Activated T-cell treated with anti-CD3 and anti-CD28 coated beads, Interleukin-2, amount 50 U/mL, for 72 hours (primary cell): ENCODE results near the gene SEMA3E. TPM values are rescaled to one million over a fixed set of nuclear protein-coding genes. Genes with fewer than 3 reads are reported as not detected.

Source experiments
- ATAC-seq, 2 donors: fragments of 150-1000 bp; cut with Tn5 transposase; replicated peaks in 1 of 2; 2 replicates each; pipeline ENCODE4 v1.10.0; 2021; ENCODE audit warnings: moderate library complexity in 2 of 2, mild to moderate bottlenecking in 1 of 2
- DNase-seq, 2 donors: peaks; one replicate each; pipeline ENCODE4 v3.0.0; 2021 to 2022; ENCODE audit warnings: mixed read lengths in 1 of 2
- H3K27ac Mint-ChIP-seq: one replicate; pipeline ENCODE4 v1.8.0; 2022; ENCODE audit warnings: mild to moderate bottlenecking, moderate library complexity, mixed read lengths
- H3K27me3 Mint-ChIP-seq: one replicate; pipeline ENCODE4 v1.8.0; 2022; ENCODE audit warnings: low read depth, mixed read lengths
- H3K36me3 Mint-ChIP-seq, 2 donors: one replicate each; pipeline ENCODE4 v1.8.0; 2022; ENCODE audit warnings: mixed read lengths in 2 of 2, mild to moderate bottlenecking in 1 of 2; ENCODE audit not compliant: insufficient read depth in 2 of 2
- H3K4me1 Mint-ChIP-seq: one replicate; pipeline ENCODE4 v1.8.0; 2022; ENCODE audit warnings: low read depth, mixed read lengths
- H3K4me3 Mint-ChIP-seq, 2 donors: one replicate each; pipeline ENCODE4 v1.8.0; 2022; ENCODE audit warnings: mild to moderate bottlenecking in 2 of 2, mixed read lengths in 2 of 2, moderate library complexity in 2 of 2
- H3K9me3 Mint-ChIP-seq, 2 donors: one replicate each; pipeline ENCODE4 v1.8.0; 2022; ENCODE audit warnings: mixed read lengths in 2 of 2
- total RNA-seq, 2 donors: library from RNA; stranded (reverse); gene quantifications; one replicate each; pipeline ENCODE4 v1.2.3, GENCODE V29; 2022

The SEMA3E gene
- total RNA-seq, 2 donors from 2014 or later, result not detected

DNA sequence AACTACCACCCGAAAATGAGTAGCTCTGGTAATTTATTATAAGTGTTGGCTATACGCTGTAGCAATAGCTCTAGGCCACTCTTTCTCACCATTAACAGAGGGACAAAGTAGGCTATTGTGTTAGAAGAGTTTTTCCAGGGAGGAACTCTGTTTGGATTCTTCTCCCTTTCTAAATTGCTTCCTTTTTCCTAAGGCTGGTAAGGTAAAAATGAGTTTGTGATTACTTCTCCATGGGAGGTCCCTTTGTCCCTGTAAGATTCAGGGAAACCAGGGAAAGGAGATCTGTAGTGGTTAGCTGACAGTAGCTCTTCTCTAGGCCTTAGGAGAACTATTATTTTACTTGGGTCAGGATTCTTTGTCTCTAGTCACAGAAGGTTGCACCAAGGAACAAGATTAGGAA, 23.2 kb upstream of the SEMA3E start:
- no peaks in the 10 kb centered on the region for H3K27me3 Mint-ChIP-seq
- peaks cover 0 to 2% of the 10 kb centered on the region in 2 donors for H3K36me3 Mint-ChIP-seq

DNA sequence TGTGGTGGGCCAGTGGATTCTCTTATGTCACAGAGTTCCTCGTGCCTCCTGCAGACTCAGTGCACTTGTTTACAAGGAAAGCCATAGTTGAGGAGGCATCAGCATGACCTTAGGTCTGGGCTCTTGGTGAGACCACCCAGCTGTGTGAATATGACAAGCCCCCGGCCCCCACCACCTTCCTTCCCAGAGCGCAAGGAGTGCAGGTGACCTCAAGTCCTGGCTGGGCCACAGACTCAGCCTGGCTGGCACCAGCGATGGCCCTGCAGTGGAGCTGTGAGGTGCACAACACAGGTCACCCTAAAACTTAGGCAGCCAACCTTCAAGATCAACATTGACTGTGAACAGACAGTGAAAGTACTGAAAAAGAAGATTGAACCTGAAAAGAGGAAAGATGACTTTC, 14.2 kb upstream of the SEMA3E start:
- Mint-ChIP-seq H3K27ac (no peak overlapping the region), H3K27me3 (no peaks in the 10 kb centered on the region), H3K36me3 (peaks cover 0 to 2% of the 10 kb centered on the region in 2 donors), H3K4me3 (no peak overlapping the region), H3K4me1 (no peaks in the 10 kb centered on the region), H3K9me3 (peaks cover 1 to 10% of the 10 kb centered on the region in 2 donors)
- ATAC-seq (no peak), DNase-seq (no peak)

More for the DNA sequence above, 23.2 kb upstream of the SEMA3E start:
- Mint-ChIP-seq H3K9me3 (no peaks in the 10 kb centered on the region), H3K27ac (no peak overlapping the region), H3K4me3 (no peak overlapping the region), H3K4me1 (no peaks in the 10 kb centered on the region)
- ATAC-seq (no peak), DNase-seq (no peak)

DNA sequence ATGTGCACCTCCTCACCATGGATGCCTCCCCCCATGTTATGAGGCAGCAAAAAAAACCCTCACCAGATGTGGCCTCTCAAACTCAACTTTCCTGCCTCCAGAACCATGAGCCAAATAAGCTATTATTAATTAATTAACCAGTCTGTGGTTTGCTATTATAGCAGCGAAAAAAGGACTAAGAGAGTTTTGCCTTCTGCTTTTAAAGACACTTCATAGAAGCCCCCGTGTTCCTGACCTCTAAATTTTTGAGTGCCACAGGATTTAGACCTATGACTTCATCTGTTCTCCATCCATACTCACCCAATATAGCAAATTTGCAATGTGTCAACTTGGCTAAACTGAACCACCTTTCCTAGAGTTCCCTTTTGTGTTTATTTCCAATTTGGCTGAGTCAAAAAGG, 9.2 kb upstream of the SEMA3E start:
- no peaks in the 10 kb centered on the region for H3K27me3 Mint-ChIP-seq
- H3K4me3 Mint-ChIP-seq, result no peak overlapping the region
- H3K9me3 Mint-ChIP-seq, result peaks cover 1 to 6% of the 10 kb centered on the region in 2 donors
- no peaks in the 10 kb centered on the region for H3K4me1 Mint-ChIP-seq
- H3K36me3 Mint-ChIP-seq, result peaks cover 0 to 2% of the 10 kb centered on the region in 2 donors
- H3K27ac Mint-ChIP-seq, result no peak overlapping the region
- DNase-seq (no peak), ATAC-seq (no peak)

DNA sequence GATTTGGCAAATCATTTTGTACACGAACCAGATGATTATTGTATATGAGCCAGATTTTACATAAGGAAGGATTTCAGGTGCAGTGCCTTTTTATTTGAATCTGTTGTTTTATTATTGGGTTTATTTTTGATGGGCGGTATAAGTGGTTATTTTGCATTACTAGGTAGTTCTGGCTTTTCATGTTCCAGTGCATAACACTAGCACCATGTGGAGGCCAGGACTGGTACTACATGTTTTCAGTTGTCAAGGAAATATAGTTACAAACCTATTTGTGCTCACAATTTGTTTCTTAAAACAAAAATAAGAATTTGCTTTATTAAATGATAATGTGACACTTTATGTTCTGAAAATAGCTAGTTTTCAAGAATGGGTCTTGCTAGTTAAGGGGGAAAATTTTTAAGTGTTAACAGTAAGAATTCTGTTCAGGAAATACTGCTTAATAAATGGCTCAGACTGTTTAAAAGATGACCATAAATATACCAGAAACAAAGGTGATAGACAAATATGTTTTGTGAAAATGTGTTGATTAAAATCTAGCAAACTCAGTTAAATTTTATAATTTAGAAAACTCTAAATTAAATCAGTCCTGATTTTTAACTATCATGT, 7.1 kb upstream of the SEMA3E start:
- Mint-ChIP-seq H3K36me3 (peaks cover 0 to 2% of the 10 kb centered on the region in 2 donors), H3K27me3 (no peaks in the 10 kb centered on the region), H3K9me3 (peaks cover 0 to 6% of the 10 kb centered on the region in 2 donors), H3K4me3 (no peak overlapping the region), H3K4me1 (no peaks in the 10 kb centered on the region), H3K27ac (no peak overlapping the region)
- DNase-seq, result no peak
- no peak for ATAC-seq

DNA sequence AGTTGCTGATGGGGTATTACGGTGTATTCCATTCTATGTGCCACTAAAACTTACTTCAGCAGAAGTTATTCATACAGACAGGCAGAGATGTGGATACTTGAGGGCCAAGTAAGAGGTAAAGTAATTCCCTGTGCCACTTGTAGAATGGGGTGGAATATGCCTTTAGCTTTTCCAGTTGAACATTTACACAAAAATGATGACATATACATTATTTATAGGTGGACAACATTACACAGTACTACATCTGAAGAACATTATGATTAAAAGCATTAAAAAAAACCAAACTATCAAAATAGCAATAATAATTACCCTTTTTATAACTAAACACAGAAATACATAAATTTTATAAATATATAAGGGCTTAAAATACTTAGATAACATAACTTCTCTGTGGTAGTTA, 3.5 kb upstream of the SEMA3E start:
- ATAC-seq (no peak), DNase-seq (no peak)
- Mint-ChIP-seq H3K36me3 (no peaks in the 10 kb centered on the region), H3K4me1 (no peaks in the 10 kb centered on the region), H3K9me3 (peaks cover 2 to 4% of the 10 kb centered on the region in 2 donors), H3K27ac (no peak overlapping the region), H3K27me3 (peaks cover 16% of the 10 kb centered on the region), H3K4me3 (no peak overlapping the region)

DNA sequence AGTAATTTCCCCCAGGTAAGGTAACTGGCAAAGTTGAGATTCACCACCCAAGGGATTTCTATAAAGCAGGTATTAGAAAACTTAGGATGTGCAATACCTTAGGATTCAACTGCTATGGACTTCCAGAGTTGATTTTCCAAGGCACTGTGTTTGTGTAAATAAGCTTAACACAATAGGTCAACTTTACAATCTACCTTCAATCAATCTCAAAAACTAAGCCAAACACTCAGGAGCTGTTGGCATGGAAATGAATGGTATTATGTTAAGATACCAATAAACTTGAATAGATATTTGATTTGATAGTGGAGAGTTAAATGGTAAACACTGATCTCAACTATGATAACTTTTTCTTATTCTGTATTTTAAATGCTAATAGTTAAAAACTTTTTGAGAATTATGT, 762 bp upstream of the SEMA3E start:
- Mint-ChIP-seq H3K4me1 (no peaks in the 10 kb centered on the region), H3K27me3 (peaks cover 16% of the 10 kb centered on the region), H3K27ac (no peak overlapping the region), H3K9me3 (peaks cover 2 to 4% of the 10 kb centered on the region in 2 donors), H3K36me3 (no peaks in the 10 kb centered on the region), H3K4me3 (no peak overlapping the region)
- DNase-seq (no peak), ATAC-seq (no peak)

DNA sequence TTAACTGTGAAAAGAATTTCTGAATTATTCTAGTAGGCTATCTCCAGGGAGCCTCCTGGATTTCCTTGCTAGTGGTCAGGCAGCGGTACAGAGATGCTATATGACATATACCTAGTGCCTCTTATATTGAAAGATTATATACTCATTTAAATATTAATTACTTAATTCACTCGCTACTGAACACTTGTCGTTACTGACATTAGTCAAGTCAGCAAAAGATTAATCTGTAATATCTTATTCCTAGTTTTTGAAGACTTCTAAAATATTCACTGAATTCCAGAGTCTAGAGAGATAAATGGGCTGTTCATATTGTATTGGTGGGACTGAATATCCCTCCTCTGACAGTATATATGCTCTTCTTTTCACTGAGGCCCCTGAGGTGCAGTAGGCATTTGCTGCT, 2.9 kb downstream of the SEMA3E start:
- Mint-ChIP-seq H3K4me3 (no peak overlapping the region), H3K27ac (no peak overlapping the region), H3K9me3 (peaks cover 2% of the 10 kb centered on the region in 2 donors), H3K4me1 (no peaks in the 10 kb centered on the region), H3K27me3 (peaks cover 16% of the 10 kb centered on the region), H3K36me3 (no peaks in the 10 kb centered on the region)
- ATAC-seq, result no peak
- DNase-seq, result no peak

DNA sequence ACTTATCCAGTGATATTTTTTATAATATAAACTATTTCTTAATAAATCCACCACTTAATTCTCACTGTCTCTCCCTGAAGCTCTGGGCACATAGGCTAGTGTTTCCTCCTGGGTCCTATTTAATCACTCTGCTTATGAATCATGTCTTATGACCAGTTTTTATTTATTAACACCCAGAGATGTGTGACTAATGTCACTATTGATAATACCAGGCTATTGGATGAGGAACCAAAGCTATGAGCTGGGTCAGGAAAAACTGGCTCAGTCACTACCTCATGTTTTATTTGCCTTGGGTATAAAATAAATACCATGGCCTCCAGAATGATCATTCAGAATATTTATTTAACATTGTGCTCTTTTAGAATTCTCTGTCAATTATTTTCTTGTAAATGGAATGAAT, 5.2 kb downstream of the SEMA3E start:
- no peaks in the 10 kb centered on the region for H3K4me1 Mint-ChIP-seq
- no peak for DNase-seq
- no peaks in the 10 kb centered on the region for H3K36me3 Mint-ChIP-seq
- H3K27ac Mint-ChIP-seq, result no peak overlapping the region
- no peak overlapping the region for H3K4me3 Mint-ChIP-seq
- ATAC-seq, result no peak
- H3K27me3 Mint-ChIP-seq, result peaks cover 11% of the 10 kb centered on the region
- H3K9me3 Mint-ChIP-seq, result peaks cover 0 to 3% of the 10 kb centered on the region in 2 donors

DNA sequence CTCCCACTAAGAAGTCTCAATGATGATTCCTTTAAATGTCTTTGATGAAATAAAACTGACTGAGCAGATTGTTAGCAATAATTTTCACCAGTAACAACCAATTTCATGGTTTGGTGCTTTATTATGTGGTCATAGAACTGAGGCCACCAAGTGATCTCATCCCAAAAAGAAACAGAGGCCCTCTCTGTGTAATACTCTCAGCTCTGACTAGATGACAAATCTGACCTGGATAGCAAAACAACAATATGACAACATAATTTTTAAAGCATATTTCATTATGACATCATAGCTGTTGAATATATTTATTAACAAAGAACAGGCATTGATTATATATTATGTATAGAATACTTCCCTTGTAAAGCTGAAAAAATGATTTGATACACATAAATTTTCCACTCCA, 5.9 kb downstream of the SEMA3E start:
- DNase-seq (no peak), ATAC-seq (no peak)
- Mint-ChIP-seq H3K27ac (no peak overlapping the region), H3K27me3 (peaks cover 4% of the 10 kb centered on the region), H3K9me3 (peaks cover 0 to 3% of the 10 kb centered on the region in 2 donors), H3K4me1 (no peaks in the 10 kb centered on the region), H3K36me3 (no peaks in the 10 kb centered on the region), H3K4me3 (no peak overlapping the region)

DNA sequence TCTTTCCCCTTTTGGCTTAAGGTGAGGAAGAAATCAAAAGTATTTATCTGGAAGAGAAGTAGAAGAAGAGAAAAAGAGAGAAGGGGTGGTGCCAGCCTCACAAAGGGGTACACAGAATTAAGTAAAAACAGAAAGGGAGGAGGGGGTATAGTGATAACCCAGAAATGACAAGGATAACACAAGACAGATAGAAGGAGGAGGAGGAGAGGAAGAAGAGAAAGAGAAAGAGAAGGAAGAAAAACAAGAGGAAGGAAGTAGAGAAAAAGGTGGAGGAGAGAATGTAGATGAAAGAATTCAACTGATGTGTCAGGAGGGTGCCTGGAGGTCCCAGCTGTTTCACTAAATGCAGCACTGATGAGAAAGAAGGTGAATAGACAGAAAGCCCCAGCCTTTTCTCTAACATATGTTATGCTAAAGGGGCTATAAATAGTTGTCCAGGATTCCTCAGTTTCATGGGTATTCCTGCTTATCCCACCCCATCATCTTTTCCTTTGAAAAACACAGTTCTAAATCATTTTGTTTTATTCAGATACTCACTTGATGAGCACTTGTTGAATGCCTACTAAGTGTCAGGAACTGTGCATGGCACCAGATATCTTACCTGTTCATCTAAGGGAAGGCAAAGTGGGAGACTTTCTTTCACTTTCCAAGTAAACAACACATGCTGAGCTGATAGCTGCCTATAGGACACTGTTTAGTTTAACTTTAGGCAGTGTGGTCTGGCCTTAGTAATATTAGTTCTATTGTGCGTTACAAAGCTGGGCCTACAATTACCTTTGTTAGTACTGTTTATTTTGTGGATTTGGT, 8.0 kb downstream of the SEMA3E start:
- Mint-ChIP-seq H3K27me3 (no peaks in the 10 kb centered on the region), H3K9me3 (peaks cover 0 to 3% of the 10 kb centered on the region in 2 donors), H3K27ac (no peak overlapping the region), H3K4me3 (no peak overlapping the region), H3K36me3 (no peaks in the 10 kb centered on the region), H3K4me1 (no peaks in the 10 kb centered on the region)
- DNase-seq (no peak), ATAC-seq (no peak)

DNA sequence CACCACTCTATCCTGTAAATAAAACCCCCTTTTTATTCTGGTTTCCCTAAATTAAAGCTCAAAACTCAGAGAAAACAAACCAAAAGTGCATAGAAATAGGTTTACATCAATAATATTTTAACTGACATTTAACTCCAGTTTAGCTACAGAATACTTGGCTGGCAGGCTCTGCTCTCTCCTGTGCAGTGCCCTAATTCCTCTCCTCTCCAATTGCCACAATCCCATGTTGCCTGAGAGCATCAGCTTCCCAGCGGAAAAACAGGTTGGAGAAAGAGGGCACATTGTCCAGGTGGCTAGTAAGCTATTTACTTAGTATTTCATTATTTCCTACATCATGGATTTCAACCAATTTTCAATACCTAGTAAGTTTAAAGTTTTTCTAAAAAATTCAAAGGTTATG, 8.7 kb downstream of the SEMA3E start:
- Mint-ChIP-seq H3K36me3 (no peaks in the 10 kb centered on the region), H3K27ac (no peak overlapping the region), H3K4me3 (no peak overlapping the region), H3K27me3 (no peaks in the 10 kb centered on the region), H3K9me3 (peaks cover 0 to 3% of the 10 kb centered on the region in 2 donors), H3K4me1 (no peaks in the 10 kb centered on the region)
- ATAC-seq (no peak), DNase-seq (no peak)

DNA sequence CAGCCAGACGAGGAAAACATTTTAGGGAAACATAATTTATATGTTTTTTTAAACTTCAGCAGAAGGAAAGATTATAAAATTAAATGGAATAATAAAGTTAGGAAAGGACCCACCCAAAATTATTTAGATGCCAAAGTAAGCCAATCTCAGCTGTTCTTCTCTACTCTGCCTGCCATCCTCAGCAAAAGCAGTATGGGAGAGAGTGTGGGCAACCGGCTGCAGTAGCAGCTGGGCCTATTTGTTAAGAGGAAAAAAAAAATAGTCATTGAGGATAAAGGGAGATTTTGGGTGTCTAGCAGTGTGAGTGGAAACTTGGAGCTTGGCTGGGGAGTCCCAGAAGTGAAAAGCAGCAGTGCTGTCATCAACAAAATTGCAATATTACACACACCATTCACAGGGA, 15.4 kb downstream of the SEMA3E start:
- no peak for DNase-seq
- Mint-ChIP-seq H3K9me3 (peaks cover 4 to 6% of the 10 kb centered on the region in 2 donors), H3K4me1 (no peaks in the 10 kb centered on the region), H3K4me3 (no peak overlapping the region), H3K27me3 (no peaks in the 10 kb centered on the region), H3K36me3 (no peaks in the 10 kb centered on the region), H3K27ac (no peak overlapping the region)
- ATAC-seq, result no peak

DNA sequence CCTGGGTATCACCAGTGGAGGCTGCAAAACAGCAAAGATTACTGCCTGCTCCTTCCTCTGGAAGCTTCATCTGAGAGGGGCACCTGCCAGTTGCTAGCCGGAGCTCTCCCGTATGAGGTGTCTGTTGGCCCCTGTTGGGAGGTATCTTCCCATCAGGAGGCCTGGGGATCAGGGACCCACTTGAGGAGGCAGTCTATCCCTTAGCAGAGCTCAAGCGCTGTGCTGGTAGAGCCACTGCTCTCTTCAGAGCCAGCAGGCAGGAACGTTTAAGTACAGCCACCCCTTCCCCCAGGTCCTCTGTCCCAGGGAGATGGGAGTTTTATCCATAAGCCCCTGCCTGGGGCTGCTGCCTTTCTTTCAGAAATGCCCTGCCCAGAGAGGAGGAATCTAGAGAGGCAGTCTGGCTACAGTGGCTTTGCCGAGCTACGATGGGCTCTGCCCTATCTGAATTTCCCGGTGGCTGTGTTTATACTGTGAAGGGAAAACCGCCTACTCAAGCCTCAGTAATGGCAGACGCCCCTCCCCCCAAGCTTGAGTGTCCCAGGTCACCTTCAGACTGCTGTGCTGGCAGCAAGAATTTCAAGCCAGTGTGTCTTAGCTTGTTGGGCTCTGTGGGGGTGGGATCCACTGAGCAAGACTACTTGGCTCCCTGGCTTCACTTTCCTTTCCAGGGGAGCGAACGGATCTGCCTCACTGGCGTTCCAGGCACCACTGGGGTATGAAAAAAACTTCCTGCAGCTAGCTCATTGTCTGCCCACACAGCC, 19.6 kb downstream of the SEMA3E start:
- Mint-ChIP-seq H3K27me3 (no peaks in the 10 kb centered on the region), H3K4me3 (no peak overlapping the region), H3K27ac (no peak overlapping the region), H3K4me1 (no peaks in the 10 kb centered on the region), H3K9me3 (peaks cover 11 to 14% of the 10 kb centered on the region in 2 donors), H3K36me3 (no peaks in the 10 kb centered on the region)
- ATAC-seq (no peak), DNase-seq (no peak)
